K562 (cell line): ENCODE results near the gene LY6G6C. TPM values are rescaled to one million over a fixed set of nuclear protein-coding genes. Genes with fewer than 3 reads are reported as not detected.
A peak's percentile ranks its signal among the peaks of the same experiment; 100 is the strongest.

Experiments
- ARID3B ChIP-seq: fragments of 250-450 bp; sonication (Bioruptor Pico); IDR thresholded peaks from 2 replicates; pipeline ENCODE4 v1.4.0; 2020; ENCODE audit warnings: borderline replicate concordance
- ATF6 ChIP-seq: sonication (generic); formaldehyde crosslinking; IDR thresholded peaks from 2 replicates; pipeline ENCODE4 v1.4.0; 2020; ENCODE audit warnings: mild to moderate bottlenecking, missing genetic modification reagents
- BRD9 ChIP-seq: fragments of 450-650 bp; IDR thresholded peaks from 2 replicates; pipeline ENCODE4 v1.6.1; 2018; ENCODE audit warnings: low read depth; ENCODE audit not compliant: partially characterized antibody
- CEBPB ChIP-seq: fragments of 450-650 bp; IDR thresholded peaks from 2 replicates; pipeline ENCODE4 v1.6.1; 2016; ENCODE audit warnings: missing genetic modification characterization, missing compliant biosample characterization
- CREM ChIP-seq: IDR thresholded peaks from 2 replicates; pipeline ENCODE4 v1.6.1; 2014; ENCODE audit warnings: antibody characterized with exemption, low read depth
- DMBX1 ChIP-seq: fragments of 250-450 bp; sonication (Bioruptor Pico); IDR thresholded peaks from 2 replicates; pipeline ENCODE4 v1.8.0; 2022; ENCODE audit warnings: inconsistent platforms, mild to moderate bottlenecking, moderate library complexity, borderline replicate concordance
- FOXP4 ChIP-seq: sonication (generic); formaldehyde crosslinking; IDR thresholded peaks from 2 replicates; pipeline ENCODE4 v1.8.0; 2022; ENCODE audit warnings: mild to moderate bottlenecking, missing genetic modification reagents, borderline replicate concordance
- HCFC1 ChIP-seq: IDR thresholded peaks from 2 replicates; pipeline ENCODE4 v1.6.1; 2012; ENCODE audit warnings: low read depth, low read length, improper control_type of control experiment
- MTA3 ChIP-seq: fragments of 450-650 bp; formaldehyde crosslinking; IDR thresholded peaks from 2 replicates; pipeline ENCODE4 v1.6.1; 2017; ENCODE audit warnings: mild to moderate bottlenecking, borderline replicate concordance
- NCOA4 ChIP-seq: fragments of 450-650 bp; IDR thresholded peaks from 2 replicates; pipeline ENCODE4 v1.6.1; 2018; ENCODE audit warnings: mild to moderate bottlenecking; ENCODE audit not compliant: partially characterized antibody
- RBBP5 ChIP-seq: fragments of 200-600 bp; sonication (generic); IDR thresholded peaks from 2 replicates; pipeline ENCODE4 v1.6.1; 2012; ENCODE audit warnings: borderline replicate concordance, mild to moderate bottlenecking, low read length, control low read depth, inconsistent platforms; ENCODE audit not compliant: insufficient read depth, poor library complexity, severe bottlenecking
- SMAD2 ChIP-seq: fragments of 150-350 bp; IDR thresholded peaks from 2 replicates; pipeline ENCODE4 v1.6.1; 2014; ENCODE audit warnings: low read depth, mild to moderate bottlenecking, low read length
- SRSF7 ChIP-seq: fragments of 200-400 bp; formaldehyde crosslinking; optimal IDR thresholded peaks from 2 replicates; pipeline ENCODE3; 2017; ENCODE audit warnings: mild to moderate bottlenecking, low read depth, low read length
- TCF15 ChIP-seq: fragments of 250-450 bp; sonication (Bioruptor Pico); IDR thresholded peaks from 2 replicates; pipeline ENCODE4 v1.8.0; 2022; ENCODE audit warnings: moderate library complexity, mild to moderate bottlenecking, inconsistent platforms
- TFAM ChIP-seq: fragments of 250-450 bp; sonication (Bioruptor Pico); conservative IDR thresholded peaks from 2 replicates; pipeline ENCODE4 v1.5.0; 2021; ENCODE audit warnings: mild to moderate bottlenecking, moderate library complexity
- TRIM25 ChIP-seq: fragments of 450-650 bp; IDR thresholded peaks from 2 replicates; pipeline ENCODE4 v1.7.0; 2016; ENCODE audit warnings: borderline replicate concordance
- U2AF1 ChIP-seq: fragments of 200-400 bp; formaldehyde crosslinking; optimal IDR thresholded peaks from 2 replicates; pipeline ENCODE3; 2017; ENCODE audit warnings: mild to moderate bottlenecking, low read depth, low read length, moderate library complexity
- XRCC4 ChIP-seq: IDR thresholded peaks from one replicate; pipeline ENCODE4 v1.6.1; 2011; ENCODE audit not compliant: insufficient read depth, insufficient read length; ENCODE audit errors: extremely low read depth
- ZEB2 ChIP-seq: fragments of 450-650 bp; IDR thresholded peaks from 2 replicates; pipeline ENCODE4 v1.6.1; 2016
- ZNF133 ChIP-seq: fragments of 250-450 bp; sonication (Bioruptor Pico); IDR thresholded peaks from 2 replicates; pipeline ENCODE4 v1.4.0; 2020; ENCODE audit warnings: mild to moderate bottlenecking
- ZNF444 ChIP-seq: fragments of 250-450 bp; sonication (Bioruptor Pico); IDR thresholded peaks from 2 replicates; pipeline ENCODE4 v1.4.0; 2020; ENCODE audit warnings: mild to moderate bottlenecking, moderate library complexity
- ZNF668 ChIP-seq: fragments of 250-450 bp; sonication (Bioruptor Pico); IDR thresholded peaks from 2 replicates; pipeline ENCODE4 v1.8.0; 2022; ENCODE audit warnings: mild to moderate bottlenecking, inconsistent platforms
- polyA plus RNA-seq, 8 experiments: library from polyadenylated mRNA; depleted of rRNA in 4 of 8; stranded (reverse) in 5 of 8; unstranded in 3 of 8; fragments of >200 nt; fragmentation: Nextera tagmentation in 2 of 8; fragmentation: Illumina TruSeq in 1 of 8; extraction: Ambion mirVana in 2 of 8; extraction: Trizol in 1 of 8; gene quantifications; 2 replicates each; pipeline versions ENCODE4 v1.2.1 to v1.2.3, GENCODE V29; 2011 to 2014; ENCODE audit warnings: inconsistent platforms in 1 of 8, missing spikeins in 1 of 8
- total RNA-seq, 7 experiments: library from RNA; depleted of rRNA in 6 of 7; stranded (reverse); fragments of >200 nt in 6 of 7; fragmentation: Illumina TruSeq in 2 of 7; extraction: Trizol in 2 of 7; gene quantifications; 2 replicates each; pipeline versions ENCODE4 v1.2.1 to v1.2.3, GENCODE V29; 2011 to 2021; ENCODE audit warnings: low replicate concordance in 1 of 7

The LY6G6C gene
- total and polyA plus RNA-seq, 9 of the 15 experiments (the other 6 are each of a cell fraction or from before 2014, with no cell fraction given), result 0.06 to 0.20 TPM; not detected in 7

GRCh38 chr6:31676904-31677303 is 44.6 kb downstream of the LY6G6C start (continued):
- TF ChIP-seq ZNF444 (CRISPR knock-in tag) (0 out of 2 replicates have a peak, but pooled peaks have one; percentile 31), TFAM (CRISPR knock-in tag) (no peak), ARID3B (no peak), ATF6 (CRISPR knock-in tag) (0 out of 2 replicates have a peak, but pooled peaks have one; percentile 9), SMAD2 (no peak), HCFC1 (no peak), U2AF1 (no peak), XRCC4 (no peak), FOXP4 (CRISPR knock-in tag) (no peak), ZNF133 (CRISPR knock-in tag) (no peak), NCOA4 (no peak), CEBPB (tag) (no peak), RBBP5 (no peak), MTA3 (peak; percentile 29; the same call in 1 of the 2 replicates), TCF15 (CRISPR knock-in tag) (0 out of 2 replicates have a peak, but pooled peaks have one; percentile 35), ZEB2 (no peak), CREM (peak; percentile 94), TRIM25 (no peak), SRSF7 (no peak), ZNF668 (no peak), DMBX1 (CRISPR knock-in tag) (peak; percentile 65; the same call in 1 of the 2 replicates), BRD9 (no peak)
